Measurements from ENCODE around the gene SLC1A4.
"Not testable (repeated sequence)": the region's sequence is repeated elsewhere in the genome, so short reads cannot be mapped to it uniquely, and the experiment has no call there.

Gene SLC1A4

DNA sequence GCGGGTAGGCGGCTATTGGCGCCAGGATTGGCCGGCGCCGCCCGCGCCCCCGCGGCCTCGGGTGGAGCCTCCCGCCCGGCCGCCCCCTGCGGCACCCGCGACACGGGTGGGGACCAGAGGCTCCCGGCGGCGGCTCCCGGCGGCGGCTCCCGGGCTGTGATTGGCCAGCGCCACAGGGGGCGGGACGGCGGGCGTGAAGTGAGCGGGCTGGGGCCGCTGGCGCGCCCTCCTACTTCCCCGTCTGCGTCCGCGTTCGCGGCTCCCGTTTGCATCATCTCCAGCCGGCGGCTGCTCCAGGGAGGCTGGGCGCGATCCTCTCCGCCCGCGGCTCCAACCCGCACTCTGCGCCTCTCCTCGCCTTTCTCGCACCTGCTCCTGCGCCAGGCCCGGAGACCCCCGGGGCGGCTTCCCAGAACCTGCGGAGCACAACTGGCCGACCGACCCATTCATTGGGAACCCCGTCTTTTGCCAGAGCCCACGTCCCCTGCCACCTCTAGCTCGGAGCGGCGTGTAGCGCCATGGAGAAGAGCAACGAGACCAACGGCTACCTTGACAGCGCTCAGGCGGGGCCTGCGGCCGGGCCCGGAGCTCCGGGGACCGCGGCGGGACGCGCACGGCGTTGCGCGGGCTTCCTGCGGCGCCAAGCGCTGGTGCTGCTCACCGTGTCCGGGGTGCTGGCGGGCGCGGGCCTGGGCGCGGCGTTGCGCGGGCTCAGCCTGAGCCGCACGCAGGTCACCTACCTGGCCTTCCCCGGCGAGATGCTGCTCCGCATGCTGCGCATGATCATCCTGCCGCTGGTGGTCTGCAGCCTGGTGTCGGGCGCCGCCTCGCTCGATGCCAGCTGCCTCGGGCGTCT is at the start of gene SLC1A4:
SLC1A4 (plus strand) TSS at position 274 of the 856 bp plus-strand sequence; CDS start at position 519, 245 bp downstream.
- peak; percentile 74 to 87 for DNase-seq (ENCODE audit: low read depth in 2 of 2)

DNA sequence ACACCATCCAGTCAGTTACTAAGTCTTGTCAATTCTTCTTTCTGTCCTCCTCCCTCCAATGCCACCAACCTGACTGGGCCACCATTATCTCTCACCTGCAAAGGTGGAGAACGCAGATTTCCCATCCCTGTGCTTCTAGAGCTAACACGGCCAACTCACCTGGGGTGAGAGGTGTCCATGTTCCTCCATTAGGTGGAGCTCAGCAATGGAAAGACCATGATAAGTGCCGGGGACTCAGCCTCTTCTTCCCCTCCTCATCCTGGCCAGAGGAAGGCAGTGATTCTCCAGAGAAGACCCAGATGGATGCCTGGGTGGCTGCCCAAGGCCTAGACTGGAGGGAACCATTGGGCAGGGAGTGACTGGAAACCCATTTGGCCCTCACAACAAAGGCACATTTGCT is 48.1 kb upstream of the SLC1A4 start:
- DNase-seq (ENCODE audit: low read depth in 2 of 2): no peak

DNA sequence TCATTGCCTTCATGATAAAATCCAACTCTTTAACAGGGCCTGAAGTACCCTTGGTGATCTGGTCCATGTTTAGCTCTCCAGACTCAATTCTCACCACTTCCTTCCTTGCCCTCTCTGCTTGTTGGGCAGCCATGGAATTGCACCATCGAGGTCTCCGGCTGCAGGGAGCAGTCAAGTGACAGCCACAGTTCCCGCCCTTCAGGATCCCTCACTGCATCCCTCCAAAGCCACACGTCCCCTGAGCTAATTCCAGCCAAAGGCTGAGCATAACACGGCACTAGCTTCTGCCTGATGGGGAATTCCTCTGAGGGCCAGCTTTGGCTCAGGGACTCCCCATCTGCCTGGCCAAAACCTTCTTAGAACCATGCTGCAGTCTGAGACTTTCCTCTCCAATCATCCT is 47.4 kb upstream of the SLC1A4 start:
- DNase-seq (ENCODE audit: low read depth in 2 of 2): no peak

DNA sequence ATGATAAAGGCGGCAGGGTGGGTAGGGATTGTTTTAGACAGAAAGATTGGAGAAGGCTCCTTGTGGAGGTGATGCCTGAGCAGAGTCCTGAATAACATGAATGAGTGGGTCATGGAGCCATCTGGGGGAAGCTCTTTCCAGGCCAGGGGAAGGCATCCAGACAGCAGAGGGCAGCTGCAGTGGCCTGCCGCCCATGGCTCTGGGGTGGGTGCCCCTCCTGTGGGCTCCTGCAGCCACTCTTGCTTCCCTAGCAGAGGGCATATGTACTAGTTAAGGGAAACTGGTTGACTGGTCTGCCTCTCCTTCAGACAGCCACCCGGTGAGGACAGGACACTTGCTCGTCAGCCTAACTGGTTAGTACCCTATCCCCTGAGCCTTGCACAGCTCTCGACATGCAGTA is 46.5 kb upstream of the SLC1A4 start:
- no peak for DNase-seq (ENCODE audit: low read depth in 2 of 2)

DNA sequence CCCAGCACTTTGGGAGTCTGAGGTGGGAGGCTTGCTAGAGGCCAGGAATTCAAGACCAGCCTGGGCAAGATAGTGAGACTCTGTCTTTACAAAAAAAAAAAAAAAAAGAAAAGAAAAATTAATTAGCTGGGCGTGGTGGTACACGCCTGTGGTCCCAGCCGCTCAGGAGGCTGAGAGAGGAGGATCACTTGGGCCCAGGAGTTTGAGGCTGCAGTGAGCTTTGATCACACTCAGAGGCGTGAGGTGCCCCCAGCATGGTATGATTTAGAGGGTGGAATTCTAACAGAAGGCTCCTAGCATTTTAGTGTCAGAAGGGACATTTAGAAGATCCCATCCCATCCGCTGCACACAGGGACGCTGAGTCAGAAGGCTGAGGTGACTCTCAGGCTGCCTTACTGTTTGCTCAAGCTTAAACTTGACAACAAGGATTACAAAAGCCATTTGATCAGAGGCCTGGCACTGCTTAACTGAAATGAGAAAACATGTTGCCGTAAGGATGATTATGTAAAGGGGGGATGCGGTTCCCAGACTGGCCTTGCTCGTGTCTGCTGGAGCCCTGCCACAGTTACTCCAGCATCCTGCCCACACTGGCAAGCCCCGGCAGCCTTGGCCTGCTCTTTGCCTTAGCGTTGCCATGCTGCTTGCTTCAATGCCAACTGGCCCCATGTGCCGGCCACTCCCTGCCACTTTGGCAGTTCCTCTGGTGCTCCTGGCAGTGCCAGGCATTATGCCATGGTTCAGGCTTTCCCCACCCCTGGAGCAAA is 45.6 kb upstream of the SLC1A4 start:
- DNase-seq (ENCODE audit: low read depth in 2 of 2): no peak

DNA sequence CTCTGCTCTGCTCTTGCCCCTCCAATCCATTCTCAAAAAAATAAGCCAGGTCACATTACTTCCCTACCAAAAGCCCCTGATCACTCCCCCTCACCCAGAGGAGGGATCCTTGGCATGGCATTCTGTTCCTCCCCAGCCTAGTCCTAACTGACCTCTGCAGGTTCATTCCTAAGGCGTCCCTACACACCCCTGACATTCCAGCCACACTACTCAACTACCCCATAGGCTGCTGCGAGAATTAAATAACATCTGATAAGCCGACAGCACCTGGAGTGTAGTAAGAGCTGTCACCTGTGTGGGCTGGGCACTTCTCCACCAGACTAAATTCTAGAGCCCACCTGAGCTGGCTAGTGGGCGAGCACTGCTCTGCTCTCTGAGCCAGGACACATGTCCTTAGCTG is 44.7 kb upstream of the SLC1A4 start:
- no peak for DNase-seq (ENCODE audit: low read depth in 2 of 2)

DNA sequence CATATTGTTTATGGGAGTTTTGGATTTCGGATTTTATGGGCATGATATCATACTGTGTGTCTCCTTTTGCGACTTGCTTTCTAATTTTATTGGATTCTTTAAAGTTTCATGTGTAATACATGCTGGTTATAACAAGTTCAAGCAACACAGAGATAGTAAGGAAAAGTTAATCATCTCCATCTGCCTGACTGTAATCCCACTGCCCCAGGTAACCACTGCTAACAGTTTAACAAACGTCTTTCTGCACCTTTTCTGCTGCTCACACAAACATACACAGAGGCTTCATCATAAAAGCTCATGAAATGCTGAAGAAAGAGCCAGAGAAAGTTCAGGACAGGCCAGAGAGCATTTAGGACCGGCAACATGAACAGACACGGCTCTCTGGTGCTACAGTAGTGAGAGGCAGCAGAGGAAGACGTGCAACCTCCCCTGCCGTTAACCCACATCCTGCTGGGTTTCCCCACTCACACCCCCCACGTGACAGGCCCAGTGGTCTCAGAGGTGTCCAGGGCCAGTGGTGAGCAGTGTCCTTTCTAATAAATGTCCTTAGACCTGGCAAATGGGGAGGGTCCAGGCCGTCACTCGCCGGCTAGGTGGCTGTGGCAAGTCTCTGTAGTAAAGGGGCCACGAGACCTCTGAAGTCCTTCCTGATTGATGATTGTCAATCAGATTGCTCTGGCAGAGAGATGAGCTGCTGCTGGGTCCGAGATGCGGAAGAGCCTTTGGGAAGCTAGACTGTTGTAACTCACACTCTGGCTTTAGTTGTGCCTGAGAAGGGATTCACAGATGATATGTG is 43.0 kb upstream of the SLC1A4 start:
- DNase-seq (ENCODE audit: low read depth in 2 of 2): peak; percentile 45 to 50

DNA sequence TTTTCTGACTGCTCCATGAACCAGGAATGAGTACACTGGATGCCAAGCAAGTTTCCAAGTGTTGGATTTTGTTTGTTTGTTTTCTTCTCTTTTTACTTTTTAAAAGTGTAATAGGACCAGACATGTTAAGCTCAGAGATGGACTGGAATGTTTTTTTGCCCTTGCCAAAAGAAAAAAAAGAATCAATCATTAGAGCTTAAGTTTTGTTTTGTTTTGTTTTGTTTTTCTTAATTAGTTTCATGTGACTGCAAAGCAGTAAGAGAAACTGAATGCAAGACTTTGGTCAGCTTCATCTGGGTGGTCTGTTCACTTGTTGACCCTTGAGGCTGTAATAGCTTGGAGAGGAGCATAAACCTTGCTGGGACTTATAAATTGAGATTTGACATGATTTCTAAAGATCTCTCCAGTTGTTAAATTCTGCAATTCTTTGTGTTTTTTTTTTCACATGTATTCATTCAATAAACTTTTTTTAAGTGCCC is 42.4 kb upstream of the SLC1A4 start:
- no peak for DNase-seq (ENCODE audit: low read depth in 2 of 2)

DNA sequence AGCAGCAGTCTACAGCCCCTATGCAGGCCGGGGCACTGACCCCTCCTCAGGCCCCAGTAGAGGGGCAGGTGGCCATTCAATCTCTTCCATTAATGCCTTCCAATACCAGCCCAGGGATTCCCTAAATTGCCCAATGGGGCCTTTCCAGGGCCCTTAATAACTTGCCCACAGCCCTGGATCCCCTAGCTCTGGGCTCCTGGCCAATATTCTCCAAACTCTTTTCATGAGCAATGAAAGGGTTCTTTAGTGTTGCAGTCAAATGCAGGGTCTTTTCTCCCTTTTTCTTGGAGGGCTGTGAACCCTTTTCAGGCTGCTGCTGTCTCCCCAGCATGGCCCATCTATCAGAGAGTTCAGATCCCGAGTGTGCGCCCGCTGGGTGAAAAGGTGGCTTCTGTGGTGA is 41.3 kb upstream of the SLC1A4 start:
- no peak for DNase-seq (ENCODE audit: low read depth in 2 of 2)

DNA sequence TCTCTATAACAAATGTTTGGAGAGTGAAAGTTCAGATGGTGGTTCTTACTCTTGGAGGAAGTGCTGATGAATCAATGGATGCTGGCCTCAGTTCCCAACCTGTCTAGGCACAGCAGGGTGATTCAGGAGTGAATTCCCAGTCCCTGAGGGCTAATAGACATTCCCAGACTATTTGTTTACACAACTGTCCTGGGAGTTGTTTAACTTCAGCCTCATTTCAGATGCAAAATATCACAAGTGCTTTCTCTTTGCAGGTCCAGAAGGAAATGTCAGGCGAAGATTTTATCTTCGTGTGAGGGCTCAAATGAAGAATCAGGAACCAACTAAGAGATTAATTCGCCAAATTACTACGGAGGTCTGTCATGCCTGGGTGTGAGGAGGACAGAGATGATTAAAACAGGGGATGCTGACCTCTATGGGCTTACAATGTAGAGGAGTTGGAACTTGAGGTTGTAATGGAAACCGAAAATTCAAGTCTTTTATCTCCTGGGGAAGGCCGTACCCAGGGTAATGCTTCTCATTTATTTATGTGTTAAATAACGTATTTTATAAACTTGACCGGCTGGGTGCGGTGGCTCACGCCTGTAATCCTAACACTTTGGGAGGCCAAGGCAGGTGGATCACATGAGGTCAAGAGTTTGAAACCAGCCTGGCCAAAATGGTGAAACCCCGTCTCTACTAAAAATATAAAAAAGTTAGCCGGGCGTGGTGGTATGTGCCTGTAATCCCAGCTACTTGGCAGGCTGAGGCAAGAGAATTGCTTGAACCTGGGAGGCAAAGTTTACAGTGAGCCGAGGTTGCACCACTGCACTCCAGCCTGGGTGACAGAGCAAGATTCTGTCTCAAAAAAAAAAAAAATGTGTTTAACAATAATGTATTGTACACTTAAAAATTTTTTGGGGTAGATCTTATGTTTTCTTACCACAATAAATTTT is 38.7 kb upstream of the SLC1A4 start:
- DNase-seq (ENCODE audit: low read depth in 2 of 2): no peak

DNA sequence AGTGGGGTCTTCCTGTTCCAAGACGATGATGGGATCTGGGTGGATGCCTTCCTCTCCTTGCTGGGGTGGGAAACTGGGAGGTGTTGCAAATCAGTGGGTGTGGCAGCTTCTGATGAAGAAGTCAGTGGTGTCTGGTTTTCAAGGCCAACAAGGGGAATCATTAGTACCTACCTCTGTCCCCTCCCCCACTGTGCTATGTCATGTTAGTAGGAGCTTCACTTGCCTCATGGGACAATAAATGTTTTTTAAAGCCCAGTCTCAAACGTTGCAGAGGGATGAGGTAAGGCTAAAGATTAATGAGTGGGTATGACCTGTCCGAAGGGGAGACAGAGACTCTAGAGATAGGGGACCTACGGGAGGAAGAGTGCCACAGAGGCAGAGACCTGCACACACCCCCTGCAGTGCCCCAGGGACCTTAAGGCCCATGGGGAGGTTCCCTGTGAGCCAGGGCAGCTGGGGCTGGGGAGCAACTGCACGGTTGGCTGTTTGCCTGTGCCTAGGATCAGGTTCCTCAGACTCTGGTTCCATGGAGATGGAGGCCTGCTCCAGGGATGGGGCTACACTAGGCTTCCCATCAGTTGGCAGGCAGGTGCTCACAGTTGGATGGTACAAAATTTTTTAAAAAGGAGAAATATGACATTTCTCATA is 37.8 kb upstream of the SLC1A4 start:
- DNase-seq (ENCODE audit: low read depth in 2 of 2): no peak

DNA sequence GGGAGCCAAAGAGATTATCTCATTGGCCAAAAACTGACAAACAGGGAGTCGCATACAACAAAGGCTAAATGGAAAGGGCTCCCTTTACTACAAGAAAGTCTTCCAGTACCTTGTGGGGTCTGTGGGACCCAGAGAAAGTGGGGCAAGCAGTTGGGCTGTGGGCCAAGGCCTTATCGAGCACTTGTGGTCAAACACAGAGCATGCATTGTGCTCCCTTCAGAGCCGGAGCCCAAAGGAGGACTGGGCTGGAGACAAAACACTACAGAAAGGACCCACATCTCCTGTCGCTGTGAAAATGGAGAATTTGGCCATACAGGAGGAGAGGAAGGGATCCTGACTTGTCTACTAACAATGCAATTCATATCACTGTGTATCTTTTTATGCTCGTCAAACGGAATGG is 37.1 kb upstream of the SLC1A4 start:
- no peak for DNase-seq (ENCODE audit: low read depth in 2 of 2)

DNA sequence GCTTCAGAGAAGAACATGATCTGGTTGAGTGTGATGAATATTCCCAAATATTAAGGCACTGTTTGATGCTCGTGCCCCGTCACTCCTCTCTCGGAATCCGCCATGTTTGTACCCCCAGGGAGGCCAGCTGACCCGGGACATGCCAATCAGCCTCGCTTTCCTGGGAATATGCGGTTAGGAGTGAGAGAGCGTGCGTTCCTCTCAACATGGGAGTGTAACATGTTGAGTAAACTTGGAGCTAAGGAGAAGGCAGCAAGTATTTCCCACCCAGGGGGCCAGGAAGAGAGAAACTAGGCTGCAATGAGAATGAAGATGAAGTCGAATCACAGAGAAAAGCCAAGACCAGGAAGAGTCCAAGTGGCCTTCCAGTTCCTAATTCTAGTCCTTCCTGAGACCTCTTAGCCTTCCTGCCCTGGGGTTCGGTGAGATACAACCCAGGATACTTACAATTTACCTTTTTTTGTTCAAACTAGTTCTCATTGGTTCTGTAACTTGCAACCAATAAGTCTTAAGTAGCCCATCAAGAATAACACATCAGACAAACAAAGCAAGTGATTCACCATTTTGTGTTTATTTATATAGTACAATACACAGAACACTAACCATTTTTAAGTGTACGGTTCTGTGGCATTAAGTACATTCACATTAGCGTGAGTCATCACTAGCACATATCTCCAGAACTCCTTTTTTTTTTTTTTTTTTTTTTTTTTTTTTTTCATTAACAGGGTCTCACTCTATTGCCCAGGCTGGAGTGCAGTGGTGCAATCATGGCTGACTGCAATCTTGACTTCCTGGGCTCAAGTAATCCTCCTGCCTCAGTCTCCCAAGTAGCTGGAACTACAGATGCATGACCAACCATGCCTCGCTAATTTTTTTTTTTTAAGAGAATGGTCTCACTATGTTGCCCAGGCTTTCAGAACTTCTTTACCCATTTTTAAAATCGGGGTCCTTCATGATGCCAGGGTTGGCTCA is 36.4 kb upstream of the SLC1A4 start:
- DNase-seq (ENCODE audit: low read depth in 2 of 2): no peak

DNA sequence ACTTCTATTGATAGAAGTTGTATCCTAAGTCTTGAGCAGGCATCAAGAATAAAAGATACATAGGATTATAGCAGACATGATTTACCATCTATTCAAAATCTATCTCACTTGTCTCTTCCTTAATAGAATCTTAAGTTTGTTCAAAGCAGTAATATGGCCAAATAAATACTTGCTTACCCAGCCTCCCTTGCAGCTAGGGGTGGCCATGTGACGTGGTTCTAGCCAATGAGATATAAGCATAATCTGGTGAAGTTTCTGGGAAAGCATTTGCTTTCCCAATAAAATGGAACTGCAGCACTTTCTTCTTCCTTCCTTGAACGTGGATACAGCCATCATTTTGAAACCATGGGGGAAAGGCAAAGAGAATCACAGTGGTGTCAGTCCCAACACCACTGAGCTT is 33.7 kb upstream of the SLC1A4 start:
- no peak for DNase-seq (ENCODE audit: low read depth in 2 of 2)

DNA sequence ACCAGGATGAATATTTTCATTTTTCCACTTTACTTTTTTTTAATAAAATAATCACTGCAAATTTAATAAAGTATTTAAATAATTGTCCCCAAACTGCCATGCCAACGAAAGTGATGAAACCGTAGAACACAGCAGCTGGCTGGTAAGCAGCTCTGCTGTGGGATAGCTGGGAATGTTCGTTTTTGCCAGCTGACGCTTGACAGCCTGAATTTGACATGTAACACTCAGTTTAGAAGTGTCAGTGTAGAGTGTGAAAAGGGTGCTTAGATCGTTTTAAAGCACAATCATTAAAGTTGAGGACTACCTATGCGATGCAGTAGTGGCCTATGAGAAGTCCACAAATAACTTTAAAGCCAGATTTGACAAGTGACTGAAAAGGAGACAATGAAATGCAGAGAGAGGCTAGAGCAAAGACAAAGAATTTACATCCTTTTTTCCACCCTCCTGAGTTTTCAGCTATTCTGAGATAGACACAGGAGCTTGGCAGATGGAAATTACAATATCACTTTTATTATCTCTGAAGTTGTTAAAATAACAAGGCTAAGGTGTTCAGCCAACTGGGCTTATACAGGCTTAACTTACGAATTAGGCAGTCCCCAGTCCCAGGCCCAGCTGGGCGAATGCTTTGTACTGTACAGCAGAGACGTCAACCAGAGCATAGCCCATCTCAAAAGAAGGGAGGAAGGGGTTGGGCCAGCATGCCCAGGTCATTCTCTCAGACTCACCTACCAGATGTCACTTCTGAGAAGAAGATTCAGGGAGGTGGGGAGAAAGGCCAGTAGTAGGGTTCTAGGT is 31.9 kb upstream of the SLC1A4 start:
- no peak for DNase-seq (ENCODE audit: low read depth in 2 of 2)

DNA sequence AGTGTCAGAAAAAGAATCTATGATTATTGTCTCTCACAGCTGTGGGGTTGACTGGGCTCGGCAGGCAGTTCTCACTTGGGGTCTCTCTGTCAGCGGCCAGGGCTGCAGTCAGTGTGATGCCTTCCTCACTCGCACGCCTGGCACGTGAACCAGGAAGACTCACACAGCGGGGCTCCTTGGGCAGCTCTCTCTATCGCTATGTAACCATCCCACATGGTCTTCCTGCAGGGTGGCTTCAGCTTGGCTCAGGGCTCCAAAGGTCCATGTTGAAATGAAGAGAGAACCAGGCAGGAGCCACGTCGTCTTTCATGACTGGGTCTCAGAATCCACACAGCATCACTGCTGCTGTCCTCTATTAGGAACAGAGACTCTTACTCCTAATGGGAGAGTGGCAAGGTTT is 30.6 kb upstream of the SLC1A4 start:
- no peak for DNase-seq (ENCODE audit: low read depth in 2 of 2)

DNA sequence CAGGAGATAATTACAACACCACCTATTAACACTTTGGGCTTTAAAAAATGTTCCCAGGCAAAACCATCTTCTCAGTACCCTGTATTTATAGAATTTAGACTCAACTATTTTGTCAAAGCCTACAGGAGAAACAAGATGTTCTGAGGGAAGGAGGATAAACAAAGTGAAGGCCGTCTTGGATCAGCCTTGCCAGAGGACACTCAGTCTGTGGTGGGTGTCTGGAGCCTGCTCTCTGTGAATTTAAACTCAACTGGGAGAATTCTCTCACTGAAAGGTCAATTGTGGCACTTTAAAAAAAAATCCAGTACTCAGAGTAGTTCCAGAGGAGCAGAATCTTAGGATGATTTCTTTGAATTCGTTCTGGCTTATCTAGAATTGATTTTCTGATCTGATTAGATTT is 28.4 kb upstream of the SLC1A4 start:
- no peak for DNase-seq (ENCODE audit: low read depth in 2 of 2)

DNA sequence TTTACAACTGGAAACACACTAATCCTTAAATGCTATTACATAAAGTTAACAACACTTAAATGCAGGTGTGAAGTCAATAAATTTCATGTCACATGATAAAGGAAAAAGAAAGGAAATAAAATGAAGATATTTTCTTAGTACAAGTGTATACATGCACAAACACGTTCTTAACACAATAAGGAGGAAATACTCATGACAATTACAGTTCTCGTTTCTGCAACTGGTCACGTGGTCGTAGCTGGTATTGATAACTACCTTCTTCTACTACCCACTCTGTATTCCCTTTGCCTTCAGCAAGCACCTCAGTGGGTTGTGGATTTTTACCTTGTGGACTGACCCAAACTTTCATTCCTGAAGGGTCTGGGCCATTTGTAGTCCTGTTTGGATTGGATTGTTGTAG is 26.1 kb upstream of the SLC1A4 start:
- not testable (repeated sequence) for DNase-seq (ENCODE audit: low read depth in 2 of 2)

DNA sequence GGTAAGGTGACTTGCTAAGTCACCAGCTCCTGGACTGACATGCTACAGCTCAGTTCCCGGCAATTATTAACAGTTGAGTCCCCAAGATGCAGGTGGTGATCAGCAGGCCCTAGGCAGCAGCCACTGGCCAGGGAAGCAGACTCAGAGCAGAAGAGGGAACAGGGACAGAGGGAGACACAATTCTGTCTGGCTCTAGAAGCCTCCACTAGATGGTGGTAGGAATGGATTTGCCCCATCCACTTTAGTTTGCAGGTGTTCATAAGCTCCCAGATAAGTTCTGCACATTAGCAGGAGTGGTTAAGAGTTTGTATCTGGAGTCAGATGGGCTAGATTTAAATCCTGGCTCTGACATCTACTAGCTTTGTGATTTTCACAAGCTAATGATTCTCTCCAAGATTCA is 25.5 kb upstream of the SLC1A4 start:
- DNase-seq (ENCODE audit: low read depth in 2 of 2): no peak

Data from stimulated activated CD8-positive, alpha-beta memory T cell treated with anti-CD3 and anti-CD28 coated beads, Interleukin-2, amount 100 ng/mL, for 48 hours (primary cell).